CD4-positive, alpha-beta T cell treated with Interleukin-2 at 100 ng/mL for 4 hours (primary cell): ENCODE data around the gene ALOX5.
A peak's percentile ranks its signal among the peaks of the same experiment; 100 is the strongest.
"Not testable (repeated sequence)": the region's sequence is repeated elsewhere in the genome, so short reads cannot be mapped to it uniquely, and the experiment has no call there.

Experiments
- DNase-seq: peaks from one replicate; pipeline ENCODE4 v3.0.0-alpha.2; 2020; ENCODE audit warnings: low spot score

Gene ALOX5

GRCh38 chr10:45404770-45405120, 30.7 kb downstream of the ALOX5 start:
- DNase-seq, result no peak

DNA sequence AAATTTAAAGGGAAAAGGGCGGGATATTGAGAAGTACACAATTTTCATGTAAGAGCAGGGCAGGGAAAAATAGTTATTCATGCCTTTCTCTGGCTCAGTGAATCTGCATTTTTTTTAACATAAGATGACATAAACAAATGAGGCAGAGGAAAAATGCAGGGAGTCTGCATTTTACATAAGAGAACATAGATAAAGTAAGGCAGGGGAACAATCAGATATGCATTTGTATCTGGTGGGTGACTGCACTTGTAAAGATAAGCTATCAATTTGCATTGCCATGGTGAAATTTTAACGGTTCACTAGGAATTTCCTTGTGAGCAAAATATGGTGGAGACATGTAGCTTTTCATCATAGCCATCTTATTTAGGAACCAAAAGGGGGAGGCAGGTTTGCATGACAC, 33.5 kb downstream of the ALOX5 start:
- DNase-seq, result no peak

DNA sequence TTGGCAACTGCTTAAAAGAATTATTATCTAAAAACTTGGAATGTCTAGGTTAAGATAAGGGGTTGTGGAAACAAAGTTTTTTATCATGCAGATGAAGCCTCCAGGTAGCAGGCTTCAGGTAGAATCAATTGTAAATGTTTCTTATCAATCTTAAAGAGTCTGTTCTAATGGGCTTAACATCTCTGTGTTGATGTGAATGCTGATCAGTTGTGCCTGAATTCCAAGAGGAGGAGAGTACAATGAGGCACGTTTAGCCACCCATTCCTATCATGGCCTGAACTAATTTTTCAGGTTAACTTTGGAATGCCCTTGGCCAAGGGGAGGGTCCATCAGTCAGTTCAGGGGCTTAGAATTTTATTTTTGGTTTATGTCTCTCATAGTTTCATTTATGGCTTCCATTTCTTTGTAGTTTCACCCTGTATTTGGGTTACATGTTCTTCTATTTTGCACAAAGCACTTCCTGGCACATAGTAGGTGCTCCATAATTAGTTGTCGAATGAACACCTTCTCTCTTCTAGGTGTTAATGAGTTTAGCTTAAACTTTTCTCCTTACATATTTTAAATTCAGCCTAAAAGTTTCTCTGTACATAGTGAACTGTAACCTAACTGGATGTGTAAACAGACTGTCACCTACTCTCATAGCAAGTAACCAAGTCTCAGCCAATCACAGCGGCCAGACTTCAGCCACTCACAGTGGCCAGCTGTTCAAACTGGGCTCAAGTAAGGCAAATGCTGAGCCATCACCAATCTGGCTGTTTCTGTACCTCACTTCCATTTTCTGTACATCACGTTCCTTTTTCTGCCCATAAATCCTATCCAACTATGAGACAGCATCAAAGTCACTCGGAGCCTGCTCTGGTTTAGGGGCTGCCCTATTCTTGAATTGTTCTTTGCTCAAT, 34.7 kb downstream of the ALOX5 start:
- DNase-seq, result no peak

DNA sequence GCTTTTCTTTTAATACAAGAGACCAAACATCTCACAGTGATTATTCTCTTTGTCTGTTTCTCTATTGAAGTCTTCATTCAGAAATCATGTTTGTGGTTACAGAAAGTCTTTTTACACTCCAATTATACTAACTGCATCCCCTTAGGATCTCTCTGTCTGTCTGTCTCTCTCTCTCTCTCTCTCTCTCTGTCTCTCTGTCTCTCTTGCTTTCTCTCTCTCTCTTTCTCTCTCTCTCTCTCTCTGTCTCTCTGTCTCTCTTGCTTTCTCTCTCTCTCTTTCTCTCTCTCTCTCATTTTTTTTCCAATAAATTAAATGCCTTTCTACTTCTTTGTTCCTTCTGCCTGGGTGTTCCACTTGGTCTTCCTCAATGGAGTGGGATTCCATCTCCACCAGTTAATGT, 35.3 kb downstream of the ALOX5 start:
- not testable (repeated sequence) for DNase-seq

DNA sequence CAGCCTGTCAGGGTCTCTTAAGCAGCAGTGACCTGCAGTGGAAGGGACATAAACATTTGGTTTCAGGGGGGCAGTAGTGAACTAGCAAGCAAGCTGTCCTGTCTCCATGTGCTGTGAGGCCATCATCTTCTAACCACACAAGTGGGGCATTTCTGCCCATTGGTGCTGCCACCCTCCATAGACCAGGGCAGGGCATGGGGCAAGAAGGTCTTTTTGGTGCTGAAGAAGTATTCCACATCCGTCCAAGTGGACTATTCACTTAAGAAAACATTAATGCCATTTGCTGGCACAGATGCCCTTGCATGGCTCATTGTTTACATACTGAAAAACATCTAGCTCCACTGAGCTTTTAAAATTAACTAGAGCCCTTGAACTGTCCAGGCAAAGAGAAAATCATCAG, 35.8 kb downstream of the ALOX5 start:
- DNase-seq, result no peak

- DNase-seq, result no peak
These were observed 36.4 kb downstream of the ALOX5 start for GRCh38 chr10:45410489-45410806.

DNA sequence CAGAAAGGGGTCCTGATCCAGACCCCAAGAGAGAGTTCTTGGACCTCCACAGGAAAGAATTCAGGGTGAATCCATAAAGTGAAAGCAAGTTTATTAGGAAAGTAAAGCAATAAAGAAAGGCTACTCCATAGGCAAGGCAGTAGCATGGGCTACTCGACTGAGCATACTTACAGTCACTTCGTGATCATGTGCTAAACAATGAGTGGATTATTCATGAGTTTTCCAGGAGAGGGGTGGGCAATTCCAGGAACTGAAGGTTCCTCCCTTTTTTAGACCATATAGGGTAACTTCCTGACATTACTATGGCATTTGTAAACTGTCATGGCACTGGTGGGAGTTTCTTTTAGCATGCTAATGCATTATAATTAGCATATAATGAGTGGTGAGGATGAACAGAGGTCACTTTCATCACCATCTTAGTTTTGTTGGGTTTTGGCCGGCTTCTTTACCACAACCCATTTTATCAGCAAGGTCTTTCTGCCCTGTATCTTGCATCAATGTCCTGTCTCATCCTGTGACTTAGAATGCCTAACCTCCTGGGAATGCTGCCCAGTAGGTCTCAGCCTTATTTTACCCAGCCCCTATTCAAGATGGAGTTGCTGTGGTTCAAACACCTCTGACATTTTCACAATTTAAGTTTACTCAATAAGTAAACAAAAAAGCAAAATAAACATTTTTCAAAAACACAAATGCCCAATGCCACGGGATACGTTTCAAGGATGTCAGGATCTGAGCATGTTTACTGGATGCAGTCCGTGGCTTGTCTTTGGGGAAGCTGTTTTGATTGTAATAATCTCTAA, 37.0 kb downstream of the ALOX5 start:
- peak; percentile 26 for DNase-seq

DNA sequence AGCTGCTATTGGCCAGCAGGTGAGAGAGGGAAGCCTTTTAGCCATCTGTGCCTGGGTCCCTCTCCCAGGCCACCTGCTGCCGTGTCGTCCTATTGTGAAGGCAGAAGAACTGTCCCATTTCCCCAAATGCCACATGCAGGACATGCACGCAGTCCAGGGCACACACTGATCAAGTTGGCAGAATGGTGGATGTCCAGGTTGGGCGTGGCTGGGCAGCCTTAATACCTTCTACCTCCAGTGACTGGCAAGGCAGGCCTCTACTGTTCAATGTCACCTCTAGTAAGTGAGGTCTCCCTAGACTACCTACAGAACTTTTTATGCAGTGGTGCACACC, 37.6 kb downstream of the ALOX5 start:
- DNase-seq, result no peak

GRCh38 chr10:45415062-45415461, 41.0 kb downstream of the ALOX5 start:
- DNase-seq, result not testable (repeated sequence)

- no peak for DNase-seq
These were observed 42.6 kb downstream of the ALOX5 start for GRCh38 chr10:45416603-45417002.

DNA sequence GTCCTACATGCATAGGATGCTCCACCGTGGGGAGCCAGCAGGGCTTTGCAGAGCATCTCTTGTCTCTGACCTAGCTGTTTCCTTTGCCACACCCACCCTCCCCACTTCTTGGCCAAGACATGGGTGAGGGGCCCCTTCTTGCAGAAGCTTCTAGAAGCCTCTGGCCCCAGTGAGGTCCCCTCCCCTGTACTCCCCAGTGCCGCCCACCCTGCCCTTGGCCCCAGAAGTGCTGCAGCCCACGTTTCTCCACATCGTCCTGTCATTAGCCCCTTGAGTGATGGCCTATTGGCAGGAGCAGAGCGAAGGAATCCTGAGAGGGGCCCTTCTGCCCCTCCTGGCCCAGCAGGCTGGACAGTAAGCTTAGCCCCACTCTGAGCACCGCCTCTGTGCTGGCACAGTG, 43.7 kb downstream of the ALOX5 start:
- DNase-seq, result no peak

DNA sequence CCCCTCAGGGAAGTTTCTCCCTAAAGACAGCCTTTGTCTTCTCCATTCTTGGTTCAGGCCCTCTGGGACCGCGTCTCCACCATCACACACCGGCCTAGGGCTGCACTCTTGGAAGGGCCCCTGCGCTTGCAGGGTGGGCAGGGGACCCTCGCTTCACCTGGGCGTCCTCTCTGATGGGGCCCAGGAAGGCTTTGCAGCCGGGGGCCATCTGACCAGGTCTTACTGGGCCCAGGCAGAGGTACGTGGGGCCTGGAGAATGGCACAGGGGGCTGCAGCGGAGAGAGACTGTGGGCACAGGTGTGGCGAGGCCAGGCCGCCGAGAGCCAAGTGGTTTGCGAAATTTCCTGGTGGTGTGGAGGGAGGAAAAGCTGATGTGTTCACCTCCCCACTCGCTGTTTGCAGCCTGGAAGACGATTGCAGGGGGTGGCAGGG, 44.4 kb downstream of the ALOX5 start:
- no peak for DNase-seq

DNA sequence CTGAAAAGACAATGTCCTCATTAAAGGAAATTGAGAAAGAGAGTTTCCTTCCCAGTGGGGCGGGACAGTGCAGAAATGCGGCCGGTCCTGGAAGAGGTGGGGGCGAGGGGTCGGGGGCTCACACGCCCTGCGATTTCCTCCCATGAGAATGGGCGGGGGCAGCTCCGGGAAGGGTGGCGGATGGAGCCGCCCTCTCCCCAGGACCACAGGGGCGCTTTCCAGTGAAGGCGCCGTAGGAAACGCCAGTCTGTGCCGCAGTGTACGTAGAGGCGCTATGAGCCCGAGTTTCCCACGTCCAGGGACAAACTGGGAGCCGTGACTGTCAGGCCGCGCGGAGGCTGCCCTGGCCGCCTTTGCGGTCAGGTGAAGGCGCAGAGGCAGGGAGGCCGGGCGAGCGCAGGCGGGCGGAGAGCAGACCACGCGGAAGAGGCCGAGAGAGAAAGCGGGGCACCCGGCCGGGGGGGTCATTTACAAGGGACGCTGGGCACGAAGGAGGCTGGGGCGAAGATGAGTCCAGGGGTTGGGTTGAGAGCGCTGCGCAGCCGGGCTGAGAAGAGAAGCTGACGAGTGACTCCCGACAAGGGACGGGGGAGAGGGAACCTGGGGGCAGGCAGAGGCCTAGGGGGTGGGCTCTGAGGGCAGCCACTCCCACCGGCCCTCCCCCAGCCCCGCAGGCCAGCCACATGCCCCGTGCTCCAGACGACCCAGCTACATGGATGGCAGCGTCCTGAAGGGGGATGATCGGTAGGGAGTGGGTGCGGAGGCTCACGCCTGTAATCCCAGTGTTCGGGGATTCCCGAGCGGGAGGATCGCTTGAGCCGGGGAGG, 45.0 kb downstream of the ALOX5 start:
- DNase-seq, result peak; percentile 56

DNA sequence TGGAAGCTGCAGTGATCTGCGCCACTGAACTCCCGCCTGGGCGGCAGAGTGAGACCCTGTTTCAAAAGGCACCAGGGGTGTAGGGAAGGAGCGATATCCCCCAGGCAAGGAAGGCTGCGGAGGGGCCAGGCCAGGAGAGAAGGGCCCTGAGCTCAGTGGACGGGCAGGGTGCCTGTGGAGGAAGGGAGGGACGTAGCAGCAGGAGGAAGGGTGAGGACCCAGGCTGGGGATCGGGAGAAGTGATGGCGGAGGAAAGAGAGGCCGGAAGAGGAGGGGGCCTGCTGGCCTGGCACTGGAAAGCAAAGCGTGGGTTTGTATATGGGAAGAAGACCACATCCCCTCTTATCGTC, 45.6 kb downstream of the ALOX5 start:
- no peak for DNase-seq

GRCh38 chr10:45420453-45421192, 46.6 kb downstream of the ALOX5 start:
- peak; percentile 84 for DNase-seq

DNA sequence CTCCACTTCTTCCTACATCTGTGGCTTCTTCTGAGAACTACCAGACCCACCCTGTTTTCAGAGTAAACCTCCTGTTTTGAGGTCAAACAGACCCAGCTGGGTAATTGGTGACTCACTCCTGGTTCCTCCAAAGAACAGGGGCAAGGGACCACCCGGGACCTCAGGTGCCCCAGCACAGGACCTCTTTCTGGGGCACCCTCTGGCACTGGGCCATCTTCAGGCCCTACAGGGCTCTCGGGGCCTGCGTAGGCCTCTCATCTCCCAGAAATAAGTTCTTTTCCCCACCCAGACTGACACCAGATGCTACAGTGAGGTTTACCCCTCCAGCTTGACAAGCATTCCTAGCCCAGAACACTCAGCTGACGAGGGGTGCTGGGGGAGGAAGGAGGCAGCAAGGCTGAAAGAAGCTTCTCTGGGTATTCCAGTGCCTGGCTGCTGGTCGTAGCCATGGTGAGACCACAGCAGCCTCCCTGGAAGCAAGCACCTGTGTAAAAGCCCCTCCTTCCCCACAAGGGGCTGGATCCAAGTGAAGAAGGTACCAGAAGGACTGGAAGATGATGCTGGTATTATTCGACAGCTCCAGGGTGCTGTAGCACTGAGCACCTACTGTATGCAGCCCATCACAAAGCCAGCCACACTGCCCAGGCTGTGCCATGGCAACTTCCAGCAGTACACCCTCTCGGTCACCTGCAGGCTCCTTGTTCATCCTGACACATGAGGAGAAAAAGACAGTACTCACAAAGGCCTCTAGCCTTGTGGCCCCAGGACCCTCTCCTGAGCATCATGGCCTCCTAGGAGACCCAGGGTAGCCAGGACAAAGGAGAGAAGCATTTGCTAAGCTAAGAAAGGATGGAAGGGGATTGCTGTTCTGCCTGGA, 47.4 kb downstream of the ALOX5 start:
- DNase-seq, result peak; percentile 84

GRCh38 chr10:45422207-45422865, 48.3 kb downstream of the ALOX5 start:
- peak; percentile 26 for DNase-seq

DNA sequence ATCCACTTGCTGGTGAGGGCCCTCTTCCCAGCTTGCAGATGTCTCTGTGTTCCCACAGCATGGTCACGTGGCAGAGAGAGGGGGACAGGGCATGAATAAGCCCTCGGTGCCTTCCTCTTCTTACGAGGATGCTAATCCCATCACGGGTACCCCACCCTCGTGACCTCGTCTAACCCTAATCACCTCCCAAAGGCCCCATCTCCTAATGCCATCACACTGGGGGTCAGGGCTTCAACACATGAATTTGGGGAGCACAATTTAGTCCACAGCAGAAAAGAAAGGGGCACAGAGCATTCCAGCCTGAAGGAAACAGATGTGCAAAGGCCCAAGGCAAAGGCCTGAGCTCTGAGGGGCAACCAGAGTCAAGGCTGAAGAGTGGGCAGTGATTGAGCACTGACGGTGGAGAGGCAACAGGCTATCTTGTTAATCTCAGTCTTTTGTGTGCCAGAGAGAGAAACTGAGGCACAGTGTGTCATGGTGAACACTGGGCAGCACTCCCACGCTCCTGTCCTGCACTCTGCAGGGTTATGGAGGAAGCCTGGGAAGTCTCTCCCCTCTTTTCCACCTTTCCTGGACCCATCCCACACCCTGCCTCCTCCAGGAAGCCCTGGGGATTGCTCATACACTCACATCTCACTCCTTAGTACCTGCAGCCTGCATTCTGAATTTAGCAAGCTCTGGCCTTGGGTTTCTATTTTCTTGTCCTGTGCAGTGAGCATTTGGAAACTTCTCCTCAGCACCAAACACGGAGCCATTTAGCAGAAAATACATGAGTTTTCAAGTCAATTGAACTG, 49.0 kb downstream of the ALOX5 start:
- no peak for DNase-seq

DNA sequence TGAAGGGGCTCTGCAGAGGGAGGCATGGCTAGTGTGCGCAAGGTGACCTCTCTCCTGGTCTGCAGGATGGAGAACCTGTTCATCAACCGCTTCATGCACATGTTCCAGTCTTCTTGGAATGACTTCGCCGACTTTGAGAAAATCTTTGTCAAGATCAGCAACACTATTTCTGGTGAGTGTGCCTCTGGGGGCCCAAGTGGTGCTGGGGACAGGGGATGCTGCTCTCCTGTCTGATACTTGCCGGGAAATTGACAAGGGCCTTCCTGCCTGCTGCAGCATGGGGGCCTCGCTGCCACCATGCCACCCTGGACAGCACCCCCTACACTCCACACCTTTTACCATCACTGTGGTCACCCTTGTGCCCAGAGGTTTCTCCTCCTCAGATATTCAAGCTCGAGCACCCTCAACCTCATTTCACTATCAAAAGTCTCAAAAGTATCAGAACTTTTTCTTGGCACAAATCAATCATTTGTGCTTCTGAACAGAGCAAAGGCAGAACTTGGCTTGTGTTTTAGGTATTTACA, 50.0 kb downstream of the ALOX5 start:
- DNase-seq, result no peak
